ENCODE results near the gene FASN. TPM values are rescaled to one million over a fixed set of nuclear protein-coding genes. Genes with fewer than 3 reads are reported as not detected.

Gene FASN
- total and polyA plus RNA-seq, 8 donors = 22.8 to 268 (median 81.6) TPM

GRCh38 chr17:82095777-82096708, 2.0 kb downstream of the FASN start:
- Histone ChIP-seq H3K4me3 (peak overlapping the region; percentile 81 to 91 (median 88)), H3K9me3 (no peaks in the 10 kb centered on the region), H3K27ac (peak overlapping the region in 4 of 5 donors; percentile 91 to 98 (median 96)), H3K27me3 (no peaks in the 10 kb centered on the region), H3K36me3 (peaks cover 48 to 54% (median 52%) of the 10 kb centered on the region in 4 donors), H3K4me1 (peaks cover 32 to 54% (median 48%) of the 10 kb centered on the region in 4 donors)
- intact Hi-C loops (cut with DNase I; ENCODE audit: low total_unique reads) = no loop called here
- no peak for DNase-seq
- TF ChIP-seq, protein P1, sequence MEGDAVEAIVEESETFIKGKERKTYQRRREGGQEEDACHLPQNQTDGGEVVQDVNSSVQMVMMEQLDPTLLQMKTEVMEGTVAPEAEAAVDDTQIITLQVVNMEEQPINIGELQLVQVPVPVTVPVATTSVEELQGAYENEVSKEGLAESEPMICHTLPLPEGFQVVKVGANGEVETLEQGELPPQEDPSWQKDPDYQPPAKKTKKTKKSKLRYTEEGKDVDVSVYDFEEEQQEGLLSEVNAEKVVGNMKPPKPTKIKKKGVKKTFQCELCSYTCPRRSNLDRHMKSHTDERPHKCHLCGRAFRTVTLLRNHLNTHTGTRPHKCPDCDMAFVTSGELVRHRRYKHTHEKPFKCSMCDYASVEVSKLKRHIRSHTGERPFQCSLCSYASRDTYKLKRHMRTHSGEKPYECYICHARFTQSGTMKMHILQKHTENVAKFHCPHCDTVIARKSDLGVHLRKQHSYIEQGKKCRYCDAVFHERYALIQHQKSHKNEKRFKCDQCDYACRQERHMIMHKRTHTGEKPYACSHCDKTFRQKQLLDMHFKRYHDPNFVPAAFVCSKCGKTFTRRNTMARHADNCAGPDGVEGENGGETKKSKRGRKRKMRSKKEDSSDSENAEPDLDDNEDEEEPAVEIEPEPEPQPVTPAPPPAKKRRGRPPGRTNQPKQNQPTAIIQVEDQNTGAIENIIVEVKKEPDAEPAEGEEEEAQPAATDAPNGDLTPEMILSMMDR (IDR thresholded peaks at IDR 0.05) = no peak
- TF ChIP-seq POLR2AphosphoS5 (IDR thresholded peaks at IDR 0.05) (no peak), POLR2A (IDR thresholded peaks at IDR 0.05) (no peak), EP300 (IDR thresholded peaks at IDR 0.05) (no peak)
- WGBS, 5 donors = 48 to 90% (median 59%) methylated on average over 16 to 35 of the region's 35 CpGs

DNA sequence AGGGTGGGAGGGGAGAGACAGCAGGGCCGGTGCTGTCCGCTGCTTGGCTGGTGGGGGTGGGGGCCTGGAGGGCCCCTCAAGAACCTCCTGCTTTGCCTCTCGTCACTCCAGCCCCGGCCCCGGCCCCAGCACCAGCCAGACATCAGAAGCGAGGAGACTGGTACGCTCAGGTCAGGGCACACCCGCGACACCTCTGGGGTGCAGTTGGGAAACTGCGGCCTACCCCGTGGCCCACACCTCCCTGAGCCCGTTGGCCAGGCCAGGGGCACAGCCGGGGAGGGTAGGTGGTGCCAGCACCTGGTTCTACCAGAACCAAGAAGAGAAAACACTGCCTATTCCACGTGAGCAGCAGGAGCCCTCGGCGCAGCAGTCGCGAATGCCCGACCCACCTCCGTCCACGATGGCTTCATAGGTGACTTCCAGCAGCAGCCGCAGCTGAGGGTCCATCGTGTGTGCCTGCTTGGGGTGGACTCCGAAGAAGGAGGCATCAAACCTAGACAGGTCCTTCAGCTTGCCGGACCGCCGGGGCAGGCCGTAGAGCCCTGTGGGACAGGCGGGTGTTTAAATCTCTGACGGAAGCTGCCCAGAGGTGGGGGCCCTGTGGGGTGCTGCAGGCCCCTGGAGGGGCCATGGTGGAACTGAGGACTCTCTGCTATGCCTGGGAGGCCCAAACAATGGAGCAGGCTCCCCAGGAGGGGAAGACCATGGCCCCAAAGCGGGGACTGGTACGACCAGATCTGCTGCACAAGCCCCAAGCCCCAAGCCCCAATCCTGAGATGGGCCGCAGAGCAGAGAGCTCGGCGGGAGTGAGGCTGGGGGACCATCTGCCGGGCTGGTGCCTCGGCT, 2.9 kb downstream of the FASN start:
- Histone ChIP-seq H3K9me3 (no peaks in the 10 kb centered on the region), H3K4me3 (peak overlapping the region in 3 of 4 donors; percentile 81 to 89 (median 86)), H3K36me3 (peaks cover 57 to 63% (median 61%) of the 10 kb centered on the region in 4 donors), H3K27ac (no peak overlapping the region), H3K27me3 (no peaks in the 10 kb centered on the region), H3K4me1 (peaks cover 26 to 45% (median 39%) of the 10 kb centered on the region in 4 donors)
- 79 to 88% (median 83%) methylated on average over 13 to 37 of the region's 37 CpGs for WGBS, 5 donors
- intact Hi-C loops (cut with DNase I; ENCODE audit: low total_unique reads) = no loop called here
- DNase-seq = no peak
- TF ChIP-seq, protein P1 (IDR thresholded peaks at IDR 0.05) = no peak
- TF ChIP-seq POLR2AphosphoS5 (IDR thresholded peaks at IDR 0.05) = no peak
- no peak for TF ChIP-seq POLR2A (IDR thresholded peaks at IDR 0.05)
- no peak for TF ChIP-seq EP300 (IDR thresholded peaks at IDR 0.05)

DNA sequence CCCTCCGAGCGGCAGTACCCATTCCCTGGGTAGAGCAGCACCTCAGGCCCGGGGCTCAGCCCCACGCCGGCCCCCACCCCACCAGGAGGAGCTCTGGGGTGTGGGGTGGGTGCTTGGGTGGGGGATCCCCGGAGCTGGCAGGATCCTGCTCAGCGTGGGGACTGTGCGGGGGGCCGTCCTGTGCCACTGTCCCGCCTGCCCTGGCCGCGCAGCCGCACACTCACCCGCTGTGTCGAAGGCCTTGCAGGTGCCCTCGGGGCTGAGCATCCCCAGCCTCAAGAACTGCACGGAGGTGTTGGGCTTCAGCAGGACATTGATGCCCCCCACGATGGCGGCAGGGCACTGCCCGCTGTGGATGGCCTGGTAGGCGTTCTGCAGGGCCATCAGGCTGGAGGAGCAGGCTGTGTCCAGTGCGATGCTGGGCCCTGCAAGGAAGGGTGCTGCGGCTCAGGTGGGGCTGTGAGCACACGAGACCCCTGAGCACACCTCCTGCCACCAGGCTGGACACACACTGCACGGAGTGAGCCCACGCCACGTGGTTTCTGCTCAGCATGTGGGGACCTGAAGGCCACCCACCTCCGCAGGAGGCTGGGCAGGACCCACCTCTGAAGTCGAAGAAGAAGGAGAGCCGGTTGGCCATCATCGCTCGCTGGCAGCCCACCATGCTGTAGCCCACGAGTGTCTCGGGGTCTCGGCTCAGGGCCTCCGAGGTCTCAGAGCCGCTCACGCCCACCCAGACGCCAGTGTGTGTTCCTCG, 4.9 kb downstream of the FASN start:
- intact Hi-C loops (cut with DNase I; ENCODE audit: low total_unique reads) = no loop called here
- H3K9me3 ChIP-seq = no peaks in the 10 kb centered on the region
- DNase-seq = no peak
- H3K36me3 ChIP-seq = peaks cover 77 to 83% (median 81%) of the 10 kb centered on the region in 4 donors
- H3K27ac ChIP-seq = no peak overlapping the region
- WGBS, 5 donors = 93 to 97% (median 94%) methylated on average over 30 to 40 of the region's 40 CpGs
- peaks cover 14 to 31% (median 26%) of the 10 kb centered on the region in 4 donors for H3K4me1 ChIP-seq
- H3K4me3 ChIP-seq = no peak overlapping the region
- H3K27me3 ChIP-seq = no peaks in the 10 kb centered on the region
- TF ChIP-seq POLR2A (IDR thresholded peaks at IDR 0.05) = no peak
- TF ChIP-seq EP300 (IDR thresholded peaks at IDR 0.05) = no peak
- TF ChIP-seq, protein P1 (IDR thresholded peaks at IDR 0.05) = no peak
